ENCODE data around the gene RALGAPA1.
"Not testable (repeated sequence)": the region's sequence is repeated elsewhere in the genome, so short reads cannot be mapped to it uniquely, and the experiment has no call there.

Gene RALGAPA1
- long read RNA-seq, partial matches to known transcripts, result 1 of 3 reads
- long read RNA-seq, other reads (novel, unspliced or antisense), result 2 of 3 reads

DNA sequence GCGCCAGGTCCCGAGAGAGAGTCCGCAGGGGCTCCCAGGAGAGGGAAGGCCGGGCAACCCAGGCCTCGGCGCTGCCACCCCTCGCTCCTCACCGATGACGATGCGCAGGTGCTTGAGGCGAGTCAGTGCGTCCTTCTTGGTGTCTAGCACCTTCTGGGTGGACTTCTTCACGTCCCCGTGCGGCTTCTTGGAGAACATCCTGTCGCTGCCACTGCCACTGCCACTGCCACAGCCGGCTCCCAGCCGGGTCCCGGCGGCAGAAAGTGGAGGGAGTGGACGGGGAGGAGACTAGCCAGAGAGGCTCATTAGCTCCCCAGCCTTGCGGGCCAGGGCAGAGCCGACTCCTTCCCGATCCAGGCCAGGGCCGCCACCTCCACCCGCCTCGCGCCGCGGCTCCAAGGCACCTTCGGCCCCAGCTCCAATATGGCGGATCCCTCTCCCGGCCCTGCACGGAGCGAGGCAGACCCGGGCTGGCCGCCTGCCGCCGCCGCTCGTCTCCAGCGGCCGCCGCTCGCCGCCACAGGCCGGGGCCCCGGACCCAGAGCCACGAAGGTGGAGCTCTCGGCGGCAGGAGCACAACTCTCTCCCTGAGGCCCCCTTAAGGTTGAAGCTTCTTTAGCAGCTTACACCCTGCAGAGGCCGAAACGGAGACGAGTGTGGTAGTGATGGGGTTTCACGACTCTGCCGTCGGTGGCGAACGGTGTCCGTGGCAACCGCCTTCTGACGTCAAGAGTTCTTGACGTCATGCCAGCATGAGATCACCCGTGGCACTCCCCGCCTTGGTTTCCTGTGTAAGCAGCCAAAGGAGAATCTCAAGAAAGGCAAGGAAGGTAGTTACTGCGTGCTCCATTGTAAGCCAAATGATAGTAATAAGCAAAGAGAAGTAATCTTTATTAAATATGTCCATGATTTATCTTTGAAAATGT is at the start of gene RALGAPA1:
Gene RALGAPA1, minus strand, starts transcription at position 658 of the 926 bp plus-strand sequence. Its CDS starts 460 bp downstream, at position 198.
- DNase-seq (ENCODE audit: low read depth in 1 of 2, low spot score in 1 of 2), result peak; percentile 90 to 96
- TF ChIP-seq, protein P1, sequence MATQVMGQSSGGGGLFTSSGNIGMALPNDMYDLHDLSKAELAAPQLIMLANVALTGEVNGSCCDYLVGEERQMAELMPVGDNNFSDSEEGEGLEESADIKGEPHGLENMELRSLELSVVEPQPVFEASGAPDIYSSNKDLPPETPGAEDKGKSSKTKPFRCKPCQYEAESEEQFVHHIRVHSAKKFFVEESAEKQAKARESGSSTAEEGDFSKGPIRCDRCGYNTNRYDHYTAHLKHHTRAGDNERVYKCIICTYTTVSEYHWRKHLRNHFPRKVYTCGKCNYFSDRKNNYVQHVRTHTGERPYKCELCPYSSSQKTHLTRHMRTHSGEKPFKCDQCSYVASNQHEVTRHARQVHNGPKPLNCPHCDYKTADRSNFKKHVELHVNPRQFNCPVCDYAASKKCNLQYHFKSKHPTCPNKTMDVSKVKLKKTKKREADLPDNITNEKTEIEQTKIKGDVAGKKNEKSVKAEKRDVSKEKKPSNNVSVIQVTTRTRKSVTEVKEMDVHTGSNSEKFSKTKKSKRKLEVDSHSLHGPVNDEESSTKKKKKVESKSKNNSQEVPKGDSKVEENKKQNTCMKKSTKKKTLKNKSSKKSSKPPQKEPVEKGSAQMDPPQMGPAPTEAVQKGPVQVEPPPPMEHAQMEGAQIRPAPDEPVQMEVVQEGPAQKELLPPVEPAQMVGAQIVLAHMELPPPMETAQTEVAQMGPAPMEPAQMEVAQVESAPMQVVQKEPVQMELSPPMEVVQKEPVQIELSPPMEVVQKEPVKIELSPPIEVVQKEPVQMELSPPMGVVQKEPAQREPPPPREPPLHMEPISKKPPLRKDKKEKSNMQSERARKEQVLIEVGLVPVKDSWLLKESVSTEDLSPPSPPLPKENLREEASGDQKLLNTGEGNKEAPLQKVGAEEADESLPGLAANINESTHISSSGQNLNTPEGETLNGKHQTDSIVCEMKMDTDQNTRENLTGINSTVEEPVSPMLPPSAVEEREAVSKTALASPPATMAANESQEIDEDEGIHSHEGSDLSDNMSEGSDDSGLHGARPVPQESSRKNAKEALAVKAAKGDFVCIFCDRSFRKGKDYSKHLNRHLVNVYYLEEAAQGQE (IDR thresholded peaks at IDR 0.05; ENCODE audit: insufficient replicate concordance, low read depth), result peak; percentile 56
- TF ChIP-seq GABPA (IDR thresholded peaks at IDR 0.05; ENCODE audit: low read depth) (0 out of 2 replicates have a peak, but pooled peaks have one; percentile 14), POLR2AphosphoS5 (IDR thresholded peaks at IDR 0.05; ENCODE audit: low read depth) (peak; percentile 78)
- peak within 1 kb of the TSS; percentile 79 for H3K4me3 ChIP-seq (replicated peaks; ENCODE audit: insufficient read depth, low read length)
- peak within 1 kb of the TSS; percentile 85 for H3K27ac ChIP-seq (replicated peaks)
- not testable (repeated sequence) for H3K27me3 ChIP-seq (ENCODE audit: insufficient read depth, poor library complexity, severe bottlenecking)

- TF ChIP-seq, protein P1 (IDR thresholded peaks at IDR 0.05; ENCODE audit: insufficient replicate concordance, low read depth), result no peak
- TF ChIP-seq, protein P2, sequence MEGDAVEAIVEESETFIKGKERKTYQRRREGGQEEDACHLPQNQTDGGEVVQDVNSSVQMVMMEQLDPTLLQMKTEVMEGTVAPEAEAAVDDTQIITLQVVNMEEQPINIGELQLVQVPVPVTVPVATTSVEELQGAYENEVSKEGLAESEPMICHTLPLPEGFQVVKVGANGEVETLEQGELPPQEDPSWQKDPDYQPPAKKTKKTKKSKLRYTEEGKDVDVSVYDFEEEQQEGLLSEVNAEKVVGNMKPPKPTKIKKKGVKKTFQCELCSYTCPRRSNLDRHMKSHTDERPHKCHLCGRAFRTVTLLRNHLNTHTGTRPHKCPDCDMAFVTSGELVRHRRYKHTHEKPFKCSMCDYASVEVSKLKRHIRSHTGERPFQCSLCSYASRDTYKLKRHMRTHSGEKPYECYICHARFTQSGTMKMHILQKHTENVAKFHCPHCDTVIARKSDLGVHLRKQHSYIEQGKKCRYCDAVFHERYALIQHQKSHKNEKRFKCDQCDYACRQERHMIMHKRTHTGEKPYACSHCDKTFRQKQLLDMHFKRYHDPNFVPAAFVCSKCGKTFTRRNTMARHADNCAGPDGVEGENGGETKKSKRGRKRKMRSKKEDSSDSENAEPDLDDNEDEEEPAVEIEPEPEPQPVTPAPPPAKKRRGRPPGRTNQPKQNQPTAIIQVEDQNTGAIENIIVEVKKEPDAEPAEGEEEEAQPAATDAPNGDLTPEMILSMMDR (IDR thresholded peaks at IDR 0.05; ENCODE audit: insufficient read depth, low read length), result no peak
- TF ChIP-seq GABPA (IDR thresholded peaks at IDR 0.05; ENCODE audit: low read depth), result no peak
- no peak for TF ChIP-seq POLR2AphosphoS5 (IDR thresholded peaks at IDR 0.05; ENCODE audit: low read depth)
- TF ChIP-seq SPI1 (IDR thresholded peaks at IDR 0.05; ENCODE audit: borderline replicate concordance, low read depth), result no peak
- Histone ChIP-seq H3K27ac (replicated peaks) (no peak overlapping the region), H3K27me3 (ENCODE audit: insufficient read depth, poor library complexity, severe bottlenecking) (no peaks in the 10 kb centered on the region), H3K4me3 (replicated peaks; ENCODE audit: insufficient read depth, low read length) (no peak overlapping the region)
- DNase-seq (ENCODE audit: low read depth in 1 of 2, low spot score in 1 of 2), result no peak
Observed at GRCh38 chr14:35858521-35859209, 49.6 kb upstream of the RALGAPA1 start.

GRCh38 chr14:35855876-35856481 is 46.9 kb upstream of the RALGAPA1 start:
- DNase-seq (ENCODE audit: low read depth in 1 of 2, low spot score in 1 of 2), result peak in 1 of 2 experiments; percentile 23
- Histone ChIP-seq H3K27me3 (ENCODE audit: insufficient read depth, poor library complexity, severe bottlenecking) (no peaks in the 10 kb centered on the region), H3K4me3 (replicated peaks; ENCODE audit: insufficient read depth, low read length) (no peak overlapping the region), H3K27ac (replicated peaks) (no peak overlapping the region)
- peak; percentile 40; the same call in 1 of the 2 replicates for TF ChIP-seq POLR2AphosphoS5 (IDR thresholded peaks at IDR 0.05; ENCODE audit: low read depth)
- no peak for TF ChIP-seq SPI1 (IDR thresholded peaks at IDR 0.05; ENCODE audit: borderline replicate concordance, low read depth)

DNA sequence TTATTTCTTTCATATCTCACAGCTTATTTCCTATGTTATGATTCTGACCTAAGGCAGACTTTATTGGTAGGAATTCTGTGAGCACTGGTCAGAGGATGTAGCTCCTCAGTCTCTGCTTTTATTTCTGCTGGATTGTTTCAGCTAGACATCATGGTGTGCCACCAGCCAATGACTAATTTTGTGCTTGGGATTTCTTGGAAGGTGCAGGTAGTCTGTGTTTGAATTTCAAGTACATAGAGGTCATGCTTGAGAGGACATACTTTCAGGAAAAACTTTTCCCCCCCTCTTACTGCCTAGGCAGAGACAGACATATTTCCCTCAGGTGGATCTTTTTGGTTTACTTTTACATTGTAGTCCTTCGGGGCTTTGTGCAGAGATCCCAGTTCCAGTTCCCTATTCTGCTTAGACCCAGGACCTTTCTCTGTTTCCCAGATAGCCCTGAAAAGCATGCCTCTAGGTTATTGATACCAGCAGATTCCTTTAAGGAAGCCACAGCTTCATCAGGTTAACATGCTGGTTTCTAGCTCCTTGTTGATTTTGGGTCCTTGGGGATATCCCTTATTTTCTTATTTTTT is 45.7 kb upstream of the RALGAPA1 start:
- H3K27me3 ChIP-seq (ENCODE audit: insufficient read depth, poor library complexity, severe bottlenecking), result no peaks in the 10 kb centered on the region
- H3K4me3 ChIP-seq (replicated peaks; ENCODE audit: insufficient read depth, low read length), result no peak overlapping the region
- H3K27ac ChIP-seq (replicated peaks), result no peak overlapping the region
- TF ChIP-seq POLR2AphosphoS5 (IDR thresholded peaks at IDR 0.05; ENCODE audit: low read depth) (no peak), SPI1 (IDR thresholded peaks at IDR 0.05; ENCODE audit: borderline replicate concordance, low read depth) (no peak), GABPA (IDR thresholded peaks at IDR 0.05; ENCODE audit: low read depth) (no peak)
- TF ChIP-seq, protein P1 (IDR thresholded peaks at IDR 0.05; ENCODE audit: insufficient replicate concordance, low read depth), result no peak
- TF ChIP-seq, protein P2 (IDR thresholded peaks at IDR 0.05; ENCODE audit: insufficient read depth, low read length), result no peak
- no peak for DNase-seq (ENCODE audit: low read depth in 1 of 2, low spot score in 1 of 2)
